SK-N-SH (cell line): ENCODE measurements around the gene IPCEF1. TPM values are rescaled to one million over a fixed set of nuclear protein-coding genes. Genes with fewer than 3 reads are reported as not detected.

Experiments
- CTCF ChIA-PET: fragments of 300-600, 350-600 bp; formaldehyde crosslinking; extraction: SDS; loops from one replicate; lab custom pipeline; 2021; lab: Yijun Ruan, JAX
- POLR2A ChIA-PET: fragments of 350-600 bp; sonication (Branson Sonifier 250); formaldehyde crosslinking; extraction: SDS; loops from one replicate; lab custom pipeline; 2020; ENCODE audit warnings: antibody characterized with exemption, inconsistent platforms; lab: Yijun Ruan, JAX
- DNase-seq: peaks from one replicate; pipeline ENCODE4 v3.0.0; 2012
- H2AFZ ChIP-seq: fragments of 200-600 bp; sonication (generic); 2 replicates; pipeline ENCODE4 v1.8.1; 2016; ENCODE audit warnings: antibody characterized with exemption, mild to moderate bottlenecking, low read depth
- H3F3A ChIP-seq: fragments of 200-600 bp; sonication (generic); replicated peaks from 2 replicates; pipeline ENCODE3; 2016; ENCODE audit warnings: antibody characterized with exemption, mild to moderate bottlenecking; ENCODE audit not compliant: insufficient read depth
- H3K27ac ChIP-seq, 2 experiments: fragments of 200-500 bp in 1 of 2; fragments of 200-600 bp in 1 of 2; sonication (Bioruptor generic) in 1 of 2; sonication (generic), shearing (Covaris generic) in 1 of 2; 2 replicates each; pipeline versions ENCODE4 v1.5.1 to v1.6.1; 2014 to 2016; ENCODE audit warnings: low read depth in 2 of 2, inconsistent platforms in 1 of 2, low read length in 1 of 2, mild to moderate bottlenecking in 1 of 2, mixed read lengths in 1 of 2
- H3K27me3 ChIP-seq: fragments of 200-600 bp; sonication (generic), shearing (Covaris generic); 2 replicates; pipeline ENCODE4 v1.6.1; 2016; ENCODE audit warnings: mixed run types; ENCODE audit not compliant: insufficient read depth
- H3K36me3 ChIP-seq, 2 experiments: fragments of 200-500 bp in 1 of 2; fragments of 200-600 bp in 1 of 2; sonication (Bioruptor generic) in 1 of 2; sonication (generic) in 1 of 2; replicated peaks in 1 of 2; 2 replicates each; pipeline versions ENCODE3 to v1.5.1; 2014 to 2016; ENCODE audit warnings: low read length in 1 of 2, mild to moderate bottlenecking in 1 of 2; ENCODE audit not compliant: insufficient read depth in 2 of 2, control insufficient read depth in 1 of 2
- H3K4me1 ChIP-seq, 2 experiments: fragments of 200-500 bp in 1 of 2; fragments of 200-600 bp in 1 of 2; sonication (Bioruptor generic) in 1 of 2; sonication (generic), shearing (Covaris generic) in 1 of 2; 2 replicates each; pipeline versions ENCODE4 v1.5.1 to v1.6.1; 2014 to 2016; ENCODE audit warnings: low read depth in 1 of 2, low read length in 1 of 2, mixed run types in 1 of 2; ENCODE audit not compliant: insufficient read depth in 2 of 2, control insufficient read depth in 1 of 2
- H3K4me2 ChIP-seq: fragments of 200-600 bp; sonication (generic), shearing (Covaris generic); 2 replicates; pipeline ENCODE4 v1.6.1; 2017; ENCODE audit warnings: mixed run types
- H3K4me3 ChIP-seq, 2 experiments: fragments of 200-500 bp in 1 of 2; fragments of 200-600 bp in 1 of 2; sonication (Bioruptor generic) in 1 of 2; sonication (generic), shearing (Covaris generic) in 1 of 2; 2 replicates each; pipeline versions ENCODE4 v1.5.1 to v1.8.1; 2014 to 2016; ENCODE audit warnings: low read depth in 2 of 2, inconsistent platforms in 1 of 2, low read length in 1 of 2, mild to moderate bottlenecking in 1 of 2, mixed read lengths in 1 of 2, moderate library complexity in 1 of 2
- H3K79me2 ChIP-seq: fragments of 200-600 bp; sonication (generic); 2 replicates; pipeline ENCODE4 v1.8.1; 2017; ENCODE audit warnings: mild to moderate bottlenecking; ENCODE audit not compliant: insufficient read depth
- H3K9ac ChIP-seq: fragments of 200-600 bp; sonication (generic); 2 replicates; pipeline ENCODE4 v1.6.1; 2017; ENCODE audit warnings: mixed run types
- H3K9me2 ChIP-seq: fragments of 200-600 bp; sonication (generic); 2 replicates; pipeline ENCODE4 v1.6.1; 2017; ENCODE audit warnings: mixed run types
- H3K9me3 ChIP-seq: fragments of 200-600 bp; sonication (generic); 2 replicates; pipeline ENCODE4 v1.6.1; 2017; ENCODE audit warnings: mixed run types, mild to moderate bottlenecking, moderate library complexity
- H4K20me1 ChIP-seq: fragments of 200-600 bp; sonication (generic); 2 replicates; pipeline ENCODE4 v1.6.1; 2017; ENCODE audit warnings: mild to moderate bottlenecking, mixed run types; ENCODE audit not compliant: insufficient read depth
- ELF1 ChIP-seq: IDR thresholded peaks from 2 replicates; pipeline ENCODE4 v1.4.0; 2012
- EP300 ChIP-seq, 2 experiments: IDR thresholded peaks; 2 replicates each; pipeline versions ENCODE4 v1.4.0 to v1.6.1; 2012; ENCODE audit warnings: borderline replicate concordance in 1 of 2, low read depth in 1 of 2, low read length in 1 of 2
- EZH2phosphoT487 ChIP-seq: fragments of 200-600 bp; sonication (generic); IDR thresholded peaks from 2 replicates; pipeline ENCODE4 v1.6.1; 2017; ENCODE audit warnings: low read depth, mixed run types, mild to moderate bottlenecking, antibody characterized with exemption, moderate library complexity, borderline replicate concordance
- FOSL2 ChIP-seq: IDR thresholded peaks from 2 replicates; pipeline ENCODE4 v1.4.0; 2012; ENCODE audit warnings: low read depth, mild to moderate bottlenecking, moderate library complexity, borderline replicate concordance
- FOXJ3 ChIP-seq: sonication (generic); formaldehyde crosslinking; IDR thresholded peaks from 2 replicates; pipeline ENCODE4 v1.5.1; 2020; ENCODE audit warnings: mild to moderate bottlenecking, missing genetic modification reagents
- GATA2 ChIP-seq: sonication (generic); formaldehyde crosslinking; IDR thresholded peaks from 2 replicates; pipeline ENCODE4 v1.5.0; 2020; ENCODE audit warnings: mild to moderate bottlenecking, missing genetic modification reagents
- JUND ChIP-seq: IDR thresholded peaks from 2 replicates; pipeline ENCODE4 v1.4.0; 2012
- MAX ChIP-seq: IDR thresholded peaks from 2 replicates; pipeline ENCODE4 v1.4.0; 2012; ENCODE audit warnings: low read depth
- MEF2A ChIP-seq: IDR thresholded peaks from 2 replicates; pipeline ENCODE4 v1.4.0; 2012; ENCODE audit warnings: low read depth, borderline replicate concordance
- MXI1 ChIP-seq: IDR thresholded peaks from 2 replicates; pipeline ENCODE4 v1.6.1; 2012; ENCODE audit warnings: mild to moderate bottlenecking, low read depth, low read length, improper control_type of control experiment
- POLR2AphosphoS5 ChIP-seq: IDR thresholded peaks from 2 replicates; pipeline ENCODE4 v1.6.1; 2012; ENCODE audit warnings: low read depth, low read length
- RXRA ChIP-seq: IDR thresholded peaks from 2 replicates; pipeline ENCODE4 v1.4.0; 2012; ENCODE audit warnings: low read depth, mild to moderate bottlenecking, borderline replicate concordance
- TAF1 ChIP-seq: IDR thresholded peaks from 2 replicates; pipeline ENCODE4 v1.6.1; 2012; ENCODE audit warnings: low read depth, mild to moderate bottlenecking, low read length, moderate library complexity, borderline replicate concordance
- TCF12 ChIP-seq: IDR thresholded peaks from 2 replicates; pipeline ENCODE4 v1.4.0; 2012
- WGBS: methylation state at CpG from one replicate; pipeline ENCODE4 v1.1.6; 2017; ENCODE audit warnings: low lambda C conversion rate; 5-methylcytosine and 5-hydroxymethylcytosine counted together
- polyA plus RNA-seq, 3 experiments: library from polyadenylated mRNA; depleted of rRNA; stranded (reverse); fragments of >200 nt; gene quantifications; 2 replicates each; pipeline ENCODE4 v1.2.3, GENCODE V29; 2012
- TF ChIP-seq, protein P1 (sequence below): IDR thresholded peaks from 2 replicates; pipeline ENCODE4 v1.6.1; 2012; ENCODE audit warnings: mild to moderate bottlenecking, low read depth, low read length, moderate library complexity
- TF ChIP-seq, protein P2 (sequence below): IDR thresholded peaks from 2 replicates; pipeline ENCODE4 v1.4.0; 2012; ENCODE audit warnings: low read depth, borderline replicate concordance

IPCEF1 gene
- polyA plus RNA-seq, 1 of the 3 experiments (the other 2 are of a cell fraction) = not detected

- TF ChIP-seq TAF1 (no peak), TCF12 (no peak)
- TF ChIP-seq, all 33 proteins: peak for 0
These were observed 198.9 kb downstream of the IPCEF1 start (continued) for GRCh38 chr6:154157706-154158105.

DNA sequence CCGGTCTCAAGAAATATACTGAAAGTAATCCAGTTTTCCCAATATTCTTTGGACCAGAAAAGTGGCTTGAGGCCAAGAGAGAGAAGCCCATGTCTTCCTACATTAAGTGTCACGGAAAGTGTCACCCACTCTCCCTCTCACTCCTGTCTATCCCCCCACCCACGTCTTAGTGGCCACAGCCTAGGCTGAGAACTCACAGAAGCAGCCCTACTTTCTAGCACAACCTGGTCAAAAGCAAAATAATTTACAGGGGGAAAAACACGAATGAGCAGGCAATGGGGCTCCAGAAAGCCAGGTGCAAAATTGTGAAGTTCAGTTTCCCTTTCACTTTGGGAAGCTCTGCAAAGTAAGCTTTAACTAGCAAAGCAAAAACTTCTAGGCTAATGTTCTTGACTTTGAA lies 199.5 kb downstream of the IPCEF1 start:
- Histone ChIP-seq H2AFZ (no peak overlapping the region), H3K79me2 (no peaks in the 10 kb centered on the region), H3K9me3 (no peaks in the 10 kb centered on the region), H3K4me2 (no peak overlapping the region), H3K27me3 (no peaks in the 10 kb centered on the region), H3K9ac (no peak overlapping the region), H3F3A (no peaks in the 10 kb centered on the region), H3K27ac (no peak overlapping the region), H3K4me3 (no peak overlapping the region), H4K20me1 (no peaks in the 10 kb centered on the region), H3K9me2 (no peaks in the 10 kb centered on the region), H3K4me1 (no peaks in the 10 kb centered on the region; a peak in 1 of 4 replicates), H3K36me3 (no peaks in the 10 kb centered on the region)
- WGBS = 61% methylated on average over 4 of the region's 4 CpGs
- CTCF ChIA-PET = interaction anchor here (0.7 to 3.4 kb wide), 5 partner anchors 10 to 213 kb away, joined by 3 to 16 read pairs (median 4); no protein-coding TSS in a partner anchor
- TF ChIP-seq, protein P1, sequence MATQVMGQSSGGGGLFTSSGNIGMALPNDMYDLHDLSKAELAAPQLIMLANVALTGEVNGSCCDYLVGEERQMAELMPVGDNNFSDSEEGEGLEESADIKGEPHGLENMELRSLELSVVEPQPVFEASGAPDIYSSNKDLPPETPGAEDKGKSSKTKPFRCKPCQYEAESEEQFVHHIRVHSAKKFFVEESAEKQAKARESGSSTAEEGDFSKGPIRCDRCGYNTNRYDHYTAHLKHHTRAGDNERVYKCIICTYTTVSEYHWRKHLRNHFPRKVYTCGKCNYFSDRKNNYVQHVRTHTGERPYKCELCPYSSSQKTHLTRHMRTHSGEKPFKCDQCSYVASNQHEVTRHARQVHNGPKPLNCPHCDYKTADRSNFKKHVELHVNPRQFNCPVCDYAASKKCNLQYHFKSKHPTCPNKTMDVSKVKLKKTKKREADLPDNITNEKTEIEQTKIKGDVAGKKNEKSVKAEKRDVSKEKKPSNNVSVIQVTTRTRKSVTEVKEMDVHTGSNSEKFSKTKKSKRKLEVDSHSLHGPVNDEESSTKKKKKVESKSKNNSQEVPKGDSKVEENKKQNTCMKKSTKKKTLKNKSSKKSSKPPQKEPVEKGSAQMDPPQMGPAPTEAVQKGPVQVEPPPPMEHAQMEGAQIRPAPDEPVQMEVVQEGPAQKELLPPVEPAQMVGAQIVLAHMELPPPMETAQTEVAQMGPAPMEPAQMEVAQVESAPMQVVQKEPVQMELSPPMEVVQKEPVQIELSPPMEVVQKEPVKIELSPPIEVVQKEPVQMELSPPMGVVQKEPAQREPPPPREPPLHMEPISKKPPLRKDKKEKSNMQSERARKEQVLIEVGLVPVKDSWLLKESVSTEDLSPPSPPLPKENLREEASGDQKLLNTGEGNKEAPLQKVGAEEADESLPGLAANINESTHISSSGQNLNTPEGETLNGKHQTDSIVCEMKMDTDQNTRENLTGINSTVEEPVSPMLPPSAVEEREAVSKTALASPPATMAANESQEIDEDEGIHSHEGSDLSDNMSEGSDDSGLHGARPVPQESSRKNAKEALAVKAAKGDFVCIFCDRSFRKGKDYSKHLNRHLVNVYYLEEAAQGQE = no peak
- TF ChIP-seq MEF2A (no peak), ELF1 (no peak), EZH2phosphoT487 (no peak), GATA2 (CRISPR knock-in tag) (no peak), FOSL2 (no peak), TCF12 (no peak), RXRA (no peak), TAF1 (no peak), JUND (no peak), MAX (no peak), POLR2AphosphoS5 (no peak), EP300 (IDR thresholded peaks at IDR 0.05; ENCODE audit: borderline replicate concordance in 1 of 2, low read depth in 1 of 2, low read length in 1 of 2) (no peak), MXI1 (no peak), FOXJ3 (CRISPR knock-in tag) (no peak)
- TF ChIP-seq, protein P2, sequence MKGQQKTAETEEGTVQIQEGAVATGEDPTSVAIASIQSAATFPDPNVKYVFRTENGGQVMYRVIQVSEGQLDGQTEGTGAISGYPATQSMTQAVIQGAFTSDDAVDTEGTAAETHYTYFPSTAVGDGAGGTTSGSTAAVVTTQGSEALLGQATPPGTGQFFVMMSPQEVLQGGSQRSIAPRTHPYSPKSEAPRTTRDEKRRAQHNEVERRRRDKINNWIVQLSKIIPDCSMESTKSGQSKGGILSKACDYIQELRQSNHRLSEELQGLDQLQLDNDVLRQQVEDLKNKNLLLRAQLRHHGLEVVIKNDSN = no peak
- no peak for DNase-seq
- POLR2A ChIA-PET = no interaction called here
